GM19193 (cell line): Measurements from ENCODE around the gene DYRK1B.

Experiments
- POLR2A ChIP-seq: IDR thresholded peaks from 4 replicates; pipeline ENCODE4 v1.6.1; 2011; ENCODE audit not compliant: insufficient read depth, insufficient read length; ENCODE audit errors: extremely low read depth

Gene DYRK1B

DNA sequence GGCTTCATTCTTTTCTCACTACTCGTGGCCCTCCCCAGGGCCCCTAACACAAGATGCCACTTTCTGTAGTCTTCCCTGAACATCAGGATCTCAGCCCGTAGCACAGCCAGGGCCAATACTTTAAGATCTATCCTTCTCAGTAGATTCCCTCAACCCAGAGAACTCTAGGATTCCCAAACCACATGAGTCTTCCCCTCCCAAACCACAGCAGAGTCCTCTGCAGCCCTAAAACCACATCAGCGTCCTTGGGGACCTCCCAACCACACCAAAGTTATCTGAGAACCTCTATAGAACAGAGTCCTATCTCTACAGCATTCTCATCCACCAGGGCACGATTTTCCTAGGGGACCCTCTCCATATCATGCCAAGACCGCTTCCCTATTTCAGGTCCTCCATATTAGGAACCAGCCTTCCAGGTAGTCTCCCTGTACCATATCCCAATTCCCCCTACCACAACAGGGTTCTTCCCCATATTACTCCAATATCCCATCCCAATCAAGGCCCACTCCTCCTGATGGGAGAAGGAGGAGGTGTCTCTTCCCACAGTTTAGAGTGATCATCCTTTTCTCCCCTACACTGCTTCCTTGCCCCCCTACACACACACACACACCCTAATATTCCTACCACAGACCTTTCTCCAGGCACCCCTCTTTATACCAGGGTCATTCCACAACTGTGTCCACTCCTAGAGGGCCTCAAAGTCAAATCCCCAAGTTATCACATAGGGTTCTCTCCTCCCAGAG lies 1.4 kb downstream of the DYRK1B start:
- no peak for TF ChIP-seq POLR2A

DNA sequence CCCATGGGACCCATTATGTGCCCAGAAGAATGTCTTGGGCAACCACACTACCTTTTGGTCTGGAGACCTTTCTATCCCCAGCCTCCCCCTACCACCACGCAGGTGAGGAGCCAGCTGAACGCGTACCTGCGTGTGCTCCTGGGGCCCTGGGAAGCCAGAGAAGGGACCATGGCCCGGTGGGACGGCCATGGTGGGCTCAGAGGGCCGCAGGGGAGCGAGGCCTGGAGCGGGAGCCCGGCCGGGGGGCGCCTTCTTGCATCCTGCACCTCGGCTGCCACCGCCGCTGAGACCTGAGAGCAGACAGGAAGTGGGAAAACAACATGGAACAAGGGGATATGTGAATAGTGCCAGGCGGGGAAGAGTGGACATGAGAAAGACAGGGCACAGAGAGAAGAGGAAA lies 2.3 kb downstream of the DYRK1B start:
- no peak for TF ChIP-seq POLR2A

DNA sequence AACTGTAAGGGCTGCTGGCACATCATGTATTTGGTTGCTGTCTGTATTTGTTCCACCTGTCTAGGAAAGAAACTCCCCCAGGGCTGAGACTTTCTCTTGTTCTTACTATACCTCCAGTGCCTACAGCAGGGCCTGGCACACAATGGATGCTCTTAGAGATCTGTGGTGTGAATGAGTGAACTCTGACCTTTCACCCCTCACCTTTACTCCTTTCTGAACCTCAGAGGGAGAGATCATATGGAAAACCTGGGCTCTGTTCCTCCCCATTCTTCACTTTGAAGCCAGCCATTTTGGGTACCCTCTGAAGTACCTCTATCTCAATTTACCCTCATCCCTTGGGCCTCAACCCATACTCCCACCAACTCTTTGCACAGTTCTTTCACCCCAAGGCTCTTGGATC lies 3.1 kb downstream of the DYRK1B start:
- TF ChIP-seq POLR2A: no peak

DNA sequence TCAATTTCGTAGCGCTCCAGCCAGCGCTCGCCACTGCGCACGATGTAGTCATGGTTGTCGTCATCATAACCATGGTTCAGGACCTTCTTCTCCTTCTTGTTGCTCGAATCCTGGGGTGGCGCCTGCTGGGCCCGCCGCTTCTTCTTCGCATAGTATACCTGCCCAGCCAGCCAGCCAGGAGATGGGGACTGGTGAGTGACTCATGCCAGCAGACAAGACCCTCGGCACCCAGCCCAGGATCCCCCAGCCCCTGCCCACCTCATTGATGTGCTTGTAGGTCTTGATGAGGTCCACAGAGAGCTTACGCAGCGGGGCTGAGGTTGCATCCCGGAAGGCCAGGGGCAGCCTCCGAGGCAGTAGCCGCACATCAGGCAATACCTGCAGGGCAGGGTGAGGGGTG lies 3.6 kb downstream of the DYRK1B start:
- TF ChIP-seq POLR2A: no peak

DNA sequence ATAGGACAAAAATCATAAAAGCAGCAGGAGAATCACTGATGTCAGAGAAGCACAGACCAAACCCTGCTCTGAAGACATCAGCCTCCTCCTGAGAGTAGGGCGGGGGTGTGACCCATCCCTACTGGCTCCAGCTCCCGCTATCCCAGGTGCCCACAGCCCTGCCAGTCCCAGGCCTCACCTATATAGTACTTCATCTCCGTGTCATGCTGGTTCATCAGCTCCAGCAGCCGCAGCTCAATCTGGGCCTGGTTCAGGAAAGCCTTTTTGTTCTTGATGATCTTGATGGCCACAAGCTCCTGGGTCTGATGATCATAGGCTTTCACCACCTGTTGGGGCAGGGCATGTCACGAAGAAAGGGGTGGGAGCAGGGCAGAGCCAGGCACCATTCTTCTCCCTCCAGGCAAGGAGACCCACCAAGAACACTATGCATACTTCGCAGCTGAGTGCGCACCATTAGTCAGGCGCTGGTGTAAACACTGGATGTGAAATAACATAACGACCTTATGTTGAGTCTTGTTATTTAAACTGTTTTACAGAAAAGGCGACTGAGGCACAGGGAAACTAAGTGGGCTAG lies 4.2 kb downstream of the DYRK1B start:
- no peak for TF ChIP-seq POLR2A

DNA sequence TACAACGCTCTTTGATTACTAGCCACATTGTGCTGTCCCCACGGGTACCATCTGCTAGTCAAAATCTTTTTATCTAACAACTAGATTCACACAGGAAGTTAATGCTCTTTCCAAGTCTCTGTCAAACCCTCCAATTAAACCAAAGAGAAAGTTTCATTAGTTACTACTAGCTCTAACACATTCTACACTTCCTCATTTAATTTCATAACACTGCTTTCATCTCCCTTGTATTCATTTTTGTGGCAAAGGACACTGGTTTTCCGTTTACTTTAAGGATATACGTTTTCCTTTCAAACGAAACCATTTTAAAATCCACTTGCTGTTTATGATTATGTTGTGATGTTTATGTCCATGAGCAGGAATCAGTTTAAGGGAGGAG lies 5.3 kb downstream of the DYRK1B start:
- TF ChIP-seq POLR2A: no peak

DNA sequence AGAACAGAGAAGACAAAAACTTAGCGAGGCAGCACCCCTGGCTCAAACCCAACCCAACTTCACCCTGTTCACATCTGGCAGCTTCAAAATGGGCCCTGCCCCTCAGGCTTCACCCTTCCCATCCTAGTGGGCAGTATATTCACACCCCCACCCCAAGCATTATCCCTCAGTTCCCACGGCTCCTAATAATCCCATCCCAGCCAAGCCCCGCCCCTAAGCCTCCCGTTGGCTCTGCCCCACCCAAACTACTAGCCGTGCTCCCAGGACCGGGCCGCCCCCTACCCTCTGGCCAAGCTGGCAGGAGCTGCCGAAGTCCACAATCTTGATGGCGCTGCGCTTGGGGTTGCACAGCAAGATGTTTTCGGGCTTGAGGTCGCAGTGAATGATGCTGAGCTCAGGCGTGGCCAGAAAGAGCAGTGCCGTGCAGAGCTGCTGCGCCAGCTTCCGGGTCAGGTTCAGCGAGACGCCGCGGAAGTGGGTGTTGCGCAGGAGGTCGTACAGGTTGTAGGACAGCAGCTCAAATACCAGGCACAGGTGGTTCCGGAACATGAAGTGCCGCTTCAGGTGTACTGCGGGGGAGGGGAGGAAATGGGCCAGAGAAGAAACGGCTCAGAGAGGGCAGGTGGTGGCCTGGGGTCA lies 5.8 kb downstream of the DYRK1B start:
- no peak for TF ChIP-seq POLR2A

DNA sequence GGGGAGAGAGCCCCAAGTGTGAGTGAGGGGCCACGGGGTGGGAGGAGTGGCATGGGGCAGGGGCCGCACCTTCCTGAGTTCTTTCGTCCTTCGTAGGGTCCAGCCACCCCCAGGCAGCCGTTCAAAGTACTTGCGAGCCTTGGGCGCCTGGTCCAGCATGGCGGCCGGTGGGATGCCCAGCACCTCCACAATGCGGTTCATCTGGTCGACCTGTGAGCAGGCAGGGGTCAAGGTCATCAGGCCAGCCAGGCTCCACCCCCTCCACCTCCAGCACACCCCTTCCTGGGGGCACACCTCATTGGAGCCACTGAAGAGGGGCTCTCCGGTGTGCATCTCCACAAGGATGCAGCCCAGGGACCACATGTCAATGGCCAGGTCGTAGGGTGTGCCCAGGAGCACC lies 6.7 kb downstream of the DYRK1B start:
- no peak for TF ChIP-seq POLR2A

DNA sequence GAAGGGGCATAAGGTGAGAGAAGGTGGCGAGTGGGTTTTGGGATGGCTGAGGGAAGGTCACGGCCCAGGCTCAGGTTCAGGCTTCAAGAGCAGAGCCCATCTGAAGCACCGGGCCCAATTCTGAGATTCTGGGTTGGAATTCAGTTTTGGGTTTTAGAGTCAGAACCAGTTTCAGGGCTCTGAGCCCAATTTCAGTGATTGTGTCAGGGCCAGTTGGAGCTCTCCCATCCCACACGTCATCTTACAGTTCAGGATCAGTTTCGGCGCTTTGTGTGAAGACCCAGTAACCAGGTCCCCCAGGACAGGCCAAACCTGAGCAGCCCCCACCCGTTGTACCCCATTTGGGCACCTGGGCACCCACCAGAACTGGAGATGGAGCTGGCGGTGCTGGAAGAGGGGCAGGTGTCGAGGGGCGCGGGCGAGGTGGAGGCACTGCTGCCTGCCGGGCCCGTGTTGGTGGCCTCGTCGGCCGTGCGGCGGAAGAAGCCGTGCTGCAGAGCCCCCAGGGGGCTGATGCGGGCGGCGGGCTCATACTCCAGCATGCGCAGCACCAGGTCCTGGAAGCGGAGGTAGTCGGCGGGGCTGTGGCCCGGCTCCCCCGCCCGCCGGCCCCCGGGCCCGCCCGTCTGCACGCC lies 7.5 kb downstream of the DYRK1B start:
- no peak for TF ChIP-seq POLR2A

DNA sequence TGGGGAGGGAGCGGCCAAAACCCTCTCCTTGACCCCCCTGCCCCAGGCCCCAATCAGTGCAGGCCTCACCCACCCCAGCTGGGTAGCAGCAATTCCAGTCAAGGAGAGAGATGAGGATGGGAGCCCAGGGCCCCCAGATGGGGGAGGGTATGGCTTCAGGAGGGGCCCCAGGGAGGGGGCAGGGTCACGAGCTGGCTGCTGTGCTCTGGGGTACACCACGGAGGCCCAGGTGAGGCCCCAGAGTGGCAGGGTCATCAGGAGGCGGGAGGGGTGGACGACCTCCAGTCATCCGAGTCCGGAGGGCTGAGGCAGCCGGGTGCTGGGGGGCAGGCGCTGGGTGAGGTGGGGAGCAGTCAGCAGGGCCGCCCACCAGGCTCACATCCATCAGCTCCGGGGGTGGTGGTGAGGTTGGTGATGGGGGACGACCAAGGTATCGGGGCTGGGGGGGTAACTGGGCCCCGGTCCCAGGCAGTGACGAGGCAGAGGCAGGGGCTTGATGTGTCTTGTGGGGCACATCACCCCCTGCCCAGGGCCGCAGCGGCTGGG lies 8.4 kb downstream of the DYRK1B start:
- TF ChIP-seq POLR2A: no peak

DNA sequence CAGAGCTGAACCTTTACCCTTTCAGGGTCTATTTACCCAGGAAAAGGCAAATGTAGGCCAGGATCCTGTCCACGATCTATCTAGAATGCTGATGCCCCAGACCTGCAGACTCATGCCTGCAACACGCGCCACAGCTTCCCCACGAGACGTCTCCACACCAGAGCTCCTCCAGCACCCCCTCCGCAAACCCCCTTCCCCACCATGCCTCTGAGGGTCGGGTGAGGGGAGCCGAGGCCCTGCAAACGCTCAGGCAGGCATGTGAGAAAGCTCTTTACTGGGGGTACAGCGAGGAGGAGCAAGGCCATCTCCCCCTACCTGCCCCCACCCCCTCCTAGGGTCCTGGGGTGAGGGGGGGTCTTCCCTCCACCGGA lies 8.9 kb downstream of the DYRK1B start:
- TF ChIP-seq POLR2A: no peak

DNA sequence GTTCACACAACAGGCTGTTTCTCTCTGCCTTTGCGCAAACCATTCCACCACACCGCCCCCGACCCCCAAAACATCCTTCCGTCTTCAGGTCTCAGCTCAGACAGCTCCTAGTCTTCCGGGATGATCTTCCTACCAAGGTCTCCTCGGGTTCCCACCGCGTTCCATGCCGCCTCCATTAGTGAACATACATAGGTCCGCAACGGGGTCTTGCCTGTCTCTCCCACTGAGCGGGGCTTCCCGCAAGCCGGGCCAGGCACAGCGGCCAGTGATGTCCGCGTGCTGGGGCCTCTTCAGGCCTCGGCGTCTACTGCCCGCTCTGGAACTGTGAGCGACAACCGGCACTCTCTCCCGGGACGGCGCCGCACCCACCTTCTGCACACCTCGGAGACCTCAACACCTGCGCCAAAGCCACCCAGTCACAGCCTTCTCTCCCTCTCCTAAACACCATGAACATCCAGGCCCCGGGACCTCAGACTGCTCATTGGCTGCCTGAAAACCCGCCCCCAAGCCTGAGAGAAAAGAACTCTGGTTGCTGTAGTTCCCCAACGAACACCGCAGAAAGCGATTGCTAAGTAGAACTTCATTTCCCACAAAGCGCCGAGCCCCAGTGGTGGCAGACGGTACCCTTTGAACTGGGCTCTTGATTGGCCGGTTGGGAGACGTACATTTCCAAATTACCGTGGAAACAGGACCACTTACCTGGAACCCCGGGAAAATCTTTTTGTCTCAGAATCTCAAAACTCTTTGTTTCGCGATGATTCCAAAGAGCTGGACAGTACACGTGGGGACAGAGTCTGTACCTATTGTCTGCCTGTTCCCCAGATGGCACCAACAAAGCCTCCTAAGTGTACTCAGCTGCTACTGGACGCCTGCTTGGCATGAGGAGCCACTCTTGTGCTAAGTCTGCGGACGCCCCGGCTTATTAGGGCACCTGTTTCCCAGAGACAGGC lies 9.5 kb downstream of the DYRK1B start:
- peak; percentile 54 for TF ChIP-seq POLR2A

DNA sequence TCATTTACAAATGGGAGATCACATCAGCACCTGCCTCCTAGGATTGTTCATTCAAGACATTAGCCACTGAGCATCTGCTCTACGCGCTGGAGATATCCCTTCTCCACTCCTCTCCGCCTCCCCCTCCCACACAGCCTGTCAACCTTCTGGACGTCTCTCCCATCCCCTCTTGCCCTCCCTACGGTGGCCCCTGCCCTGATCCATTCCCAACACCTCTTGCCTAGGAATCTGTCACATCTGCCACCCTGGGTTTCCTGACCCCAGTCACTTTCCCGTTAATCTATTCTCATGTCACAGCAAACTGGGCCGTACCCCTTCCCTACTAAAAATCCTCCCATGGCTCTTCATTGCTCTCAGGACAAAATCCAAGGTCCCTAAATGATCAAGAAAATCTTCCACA lies 10.3 kb downstream of the DYRK1B start:
- no peak for TF ChIP-seq POLR2A

DNA sequence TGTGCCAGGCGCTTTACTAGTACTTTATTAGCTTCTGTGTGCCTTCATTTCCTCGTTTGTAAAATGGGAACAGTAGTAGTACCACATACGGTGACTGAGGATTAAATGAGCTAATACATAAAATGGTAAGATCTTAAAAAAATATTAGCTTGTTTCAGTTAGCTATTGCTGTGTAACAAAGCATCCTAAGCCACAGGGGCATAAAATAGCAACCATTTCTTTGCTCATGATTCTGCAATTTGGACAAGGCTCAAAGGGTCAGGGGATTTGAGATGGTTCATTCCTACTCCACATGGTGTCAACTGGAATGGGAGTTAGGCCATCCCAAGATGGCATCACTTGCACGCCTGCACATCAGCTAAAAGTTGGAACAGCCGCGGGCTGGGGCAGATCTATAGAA lies 13.3 kb downstream of the DYRK1B start:
- no peak for TF ChIP-seq POLR2A
